Posterior vena cava (tissue), 2 donors: Measurements from ENCODE around the gene RFC3. TPM values are rescaled to one million over a fixed set of nuclear protein-coding genes. Genes with fewer than 3 reads are reported as not detected.
"Not testable (repeated sequence)": the region's sequence is repeated elsewhere in the genome, so short reads cannot be mapped to it uniquely, and the experiment has no call there.

Experiments
- DNase-seq: peaks from one replicate; pipeline ENCODE4 v3.0.0-alpha.2; 2020; ENCODE audit warnings: low spot score
- intact Hi-C, 2 donors: fragments of 100-400 bp; cut with DNase I; formaldehyde crosslinking; loops; one replicate each; pipeline versions ENCODE4 v1.14.1 to v1.14.2; 2022 to 2023
- long read RNA-seq, 2 donors: library from polyadenylated mRNA; unstranded; transcript quantifications; one replicate each; pipeline ENCODE4 v2.0.0, GENCODE V29; 2020 to 2021
- total RNA-seq, 2 donors: library from RNA; stranded (reverse); fragmentation: NEBNext Ultra II Directional; extraction: Animal tissue kit (Norgen Biotek cat#: 25700); gene quantifications; one replicate each; pipeline ENCODE4 v1.2.1, GENCODE V29; 2021
- donor health status: DM: yes; HTN: yes; CAD: no.
- donor health status: DM: yes; HTN: yes; CAD: no.

Gene RFC3
- 1 to 10 TPM; 5.2 to 5.3 TPM for total RNA-seq
- long read RNA-seq, donor 1, partial matches to known transcripts, result 3 of 6 reads
- long read RNA-seq, donor 1, other reads (novel, unspliced or antisense), result 1 of 6 reads
- long read RNA-seq, donor 2, transcript RFC3-201 (9 exons, 2,402 nt), result major isoform, 5 of 9 reads
- long read RNA-seq, donor 2, partial matches to known transcripts, result 2 of 9 reads
- long read RNA-seq, donor 2, other reads (novel, unspliced or antisense), result 2 of 9 reads

- intact Hi-C loops, result no loop called here
- peak; percentile 99 for DNase-seq
Observed at GRCh38 chr13:33817901-33818706, at the start of gene RFC3. TSS of gene RFC3 (plus strand) at chr13:33818149. CDS start at chr13:33818179, 30 bp downstream.

GRCh38 chr13:33771296-33771695, 46.7 kb upstream of the RFC3 start:
- intact Hi-C loops, result no loop called here
- no peak for DNase-seq

GRCh38 chr13:33773790-33774462, 44.0 kb upstream of the RFC3 start:
- intact Hi-C loops, result no loop called here
- DNase-seq, result no peak

GRCh38 chr13:33775339-33776108, 42.4 kb upstream of the RFC3 start:
- DNase-seq, result no peak
- intact Hi-C loops, result no loop called here

- DNase-seq, result no peak
- intact Hi-C loops, result no loop called here
Observed at GRCh38 chr13:33776239-33776881, 41.6 kb upstream of the RFC3 start.

GRCh38 chr13:33782631-33783030, 35.3 kb upstream of the RFC3 start:
- DNase-seq, result no peak
- intact Hi-C loops, result no loop called here

- intact Hi-C loops, DNase-seq: not testable (repeated sequence)
Observed at GRCh38 chr13:33783212-33783611, 34.7 kb upstream of the RFC3 start.

- intact Hi-C loops, result no loop called here
- DNase-seq, result no peak
Observed at GRCh38 chr13:33784738-33785137, 33.2 kb upstream of the RFC3 start.

GRCh38 chr13:33785384-33785783, 32.6 kb upstream of the RFC3 start:
- intact Hi-C loops, result no loop called here
- DNase-seq, result no peak

- intact Hi-C loops, result no loop called here
Observed at GRCh38 chr13:33787051-33787591, 30.8 kb upstream of the RFC3 start.

GRCh38 chr13:33789066-33789606, 28.8 kb upstream of the RFC3 start:
- intact Hi-C loops, result no loop called here
- no peak for DNase-seq

More at GRCh38 chr13:33787051-33787591, 30.8 kb upstream of the RFC3 start:
- no peak for DNase-seq

GRCh38 chr13:33789739-33790138, 28.2 kb upstream of the RFC3 start:
- intact Hi-C loops, result no loop called here
- DNase-seq, result no peak

- DNase-seq, result no peak
- intact Hi-C loops, result no loop called here
Observed at GRCh38 chr13:33793726-33794125, 24.2 kb upstream of the RFC3 start.

GRCh38 chr13:33794576-33794975, 23.4 kb upstream of the RFC3 start:
- intact Hi-C loops, result no loop called here
- no peak for DNase-seq

GRCh38 chr13:33796095-33796494, 21.9 kb upstream of the RFC3 start:
- DNase-seq, result no peak
- intact Hi-C loops, result no loop called here

- intact Hi-C loops, result no loop called here
- no peak for DNase-seq
Observed at GRCh38 chr13:33797622-33798021, 20.3 kb upstream of the RFC3 start.

- DNase-seq, result no peak
- intact Hi-C loops, result no loop called here
Observed at GRCh38 chr13:33798023-33798422, 19.9 kb upstream of the RFC3 start.

GRCh38 chr13:33799950-33800592, 17.9 kb upstream of the RFC3 start:
- no peak for DNase-seq
- intact Hi-C loops, result no loop called here
